Activated T-cell treated with anti-CD3 and anti-CD28 coated beads, Interleukin-2, amount 50 U/mL, for 24 hours (primary cell): ENCODE results near the gene ST6GALNAC1.

Experiments used
- DNase-seq: peaks from one replicate; pipeline ENCODE4 v3.0.0-alpha.2; 2020
- H3K27ac Mint-ChIP-seq: 2 replicates; pipeline ENCODE4 v1.8.0; 2020; ENCODE audit warnings: mild to moderate bottlenecking, mixed read lengths
- H3K27me3 Mint-ChIP-seq: 2 replicates; pipeline ENCODE4 v1.8.0; 2020; ENCODE audit warnings: mixed read lengths
- H3K36me3 Mint-ChIP-seq: 2 replicates; pipeline ENCODE4 v1.8.0; 2020; ENCODE audit warnings: low read depth, mixed read lengths
- H3K4me1 Mint-ChIP-seq: 2 replicates; pipeline ENCODE4 v1.8.0; 2020; ENCODE audit warnings: low read depth, mixed read lengths
- H3K4me3 Mint-ChIP-seq: 2 replicates; pipeline ENCODE4 v1.8.0; 2020; ENCODE audit warnings: mild to moderate bottlenecking, moderate library complexity, mixed read lengths
- H3K9me3 Mint-ChIP-seq: 2 replicates; pipeline ENCODE4 v1.8.0; 2020; ENCODE audit warnings: mixed read lengths

Gene ST6GALNAC1

DNA sequence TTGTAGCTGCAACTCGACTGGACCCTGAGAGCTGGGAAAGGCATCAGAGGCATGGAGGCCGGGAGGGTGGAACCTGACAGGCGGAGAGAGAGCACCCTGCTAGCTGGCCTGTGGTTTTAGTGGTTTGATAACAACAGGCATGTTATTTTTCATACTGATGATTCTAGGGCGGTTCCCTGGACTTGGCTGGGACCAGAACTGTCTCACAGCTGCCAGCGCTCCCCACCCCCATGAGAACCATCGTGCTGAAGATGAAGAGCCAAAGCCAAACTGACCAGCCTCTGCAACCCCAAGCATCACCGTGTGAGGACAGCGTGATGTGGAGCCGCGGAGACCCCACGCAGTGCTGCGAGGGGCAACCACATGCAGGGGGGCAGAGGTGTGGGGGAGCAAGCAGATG is 38.7 kb upstream of the ST6GALNAC1 start:
- H3K9me3 Mint-ChIP-seq: no peaks in the 10 kb centered on the region
- H3K27me3 Mint-ChIP-seq: no peaks in the 10 kb centered on the region
- H3K4me3 Mint-ChIP-seq: no peak overlapping the region
- no peak overlapping the region for H3K27ac Mint-ChIP-seq
- peaks cover 10% of the 10 kb centered on the region for H3K4me1 Mint-ChIP-seq
- no peaks in the 10 kb centered on the region for H3K36me3 Mint-ChIP-seq
- DNase-seq: no peak

DNA sequence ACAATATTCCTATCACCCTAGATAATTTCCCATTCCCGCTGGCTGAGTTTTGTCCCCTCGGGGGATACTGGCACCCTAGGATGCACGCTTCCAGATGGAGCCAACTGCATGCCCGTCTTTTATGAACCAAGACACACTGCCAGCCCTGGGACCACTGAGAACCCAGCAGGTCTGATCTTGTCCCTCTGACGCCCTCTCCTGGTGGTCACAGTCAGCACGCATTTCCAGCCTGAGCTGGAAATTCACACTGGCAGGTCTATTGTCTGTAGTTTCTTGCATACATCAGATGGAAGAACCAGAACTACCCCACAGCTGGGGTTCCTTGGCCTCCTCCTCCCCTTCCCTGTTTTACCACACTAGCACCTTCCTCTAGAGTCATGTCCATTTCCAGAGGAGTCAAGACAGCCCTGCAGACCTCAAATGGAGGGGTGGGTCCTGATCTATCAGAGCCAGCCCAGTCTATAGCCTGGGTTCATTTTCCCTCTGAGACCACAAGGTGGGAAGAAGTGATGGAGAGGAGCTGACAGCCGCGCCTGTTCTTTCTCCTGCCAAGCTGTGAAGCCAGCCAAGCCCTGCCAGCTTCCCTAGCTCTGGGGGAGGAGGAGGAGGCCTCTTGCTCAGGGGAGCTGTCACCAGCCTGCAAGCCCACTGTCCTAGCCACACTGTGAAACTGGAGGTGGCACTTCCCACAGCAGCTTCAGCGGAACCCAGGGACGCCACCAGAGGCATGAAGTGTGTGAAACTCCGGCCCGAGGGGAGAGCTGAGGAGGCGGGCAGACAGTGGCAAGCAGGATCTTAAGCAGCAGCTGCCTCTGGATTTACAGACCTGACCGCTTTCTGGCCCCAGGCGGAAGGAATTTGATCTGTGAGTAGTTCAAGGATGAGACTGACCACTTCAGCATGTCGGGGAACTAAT is 37.9 kb upstream of the ST6GALNAC1 start:
- Mint-ChIP-seq H3K36me3 (no peaks in the 10 kb centered on the region), H3K9me3 (no peaks in the 10 kb centered on the region), H3K4me1 (peaks cover 10% of the 10 kb centered on the region), H3K27me3 (no peaks in the 10 kb centered on the region), H3K4me3 (no peak overlapping the region), H3K27ac (no peak overlapping the region)
- peak; percentile 69 for DNase-seq

DNA sequence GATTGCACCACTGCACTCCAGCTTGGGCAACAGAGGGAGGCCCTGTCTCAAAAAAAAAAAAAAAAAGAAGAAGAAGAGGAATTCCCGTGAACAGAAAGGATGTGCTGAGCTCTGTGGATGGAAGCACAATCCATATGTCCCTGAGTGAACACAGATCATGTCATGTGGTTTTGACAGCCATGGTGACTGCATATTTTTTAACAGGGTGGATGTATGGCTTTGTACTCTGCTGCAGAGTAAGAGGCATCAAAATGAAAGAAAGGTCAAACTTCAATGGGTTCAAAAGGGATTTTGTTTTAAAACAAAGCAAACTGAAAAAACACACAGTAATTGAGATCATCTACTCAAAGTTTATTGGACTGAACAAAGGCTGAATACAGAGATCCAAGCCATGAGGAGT is 35.7 kb upstream of the ST6GALNAC1 start:
- Mint-ChIP-seq H3K27me3 (no peaks in the 10 kb centered on the region), H3K9me3 (no peaks in the 10 kb centered on the region), H3K4me3 (no peak overlapping the region), H3K36me3 (no peaks in the 10 kb centered on the region), H3K4me1 (peaks cover 10% of the 10 kb centered on the region), H3K27ac (no peak overlapping the region)
- no peak for DNase-seq

DNA sequence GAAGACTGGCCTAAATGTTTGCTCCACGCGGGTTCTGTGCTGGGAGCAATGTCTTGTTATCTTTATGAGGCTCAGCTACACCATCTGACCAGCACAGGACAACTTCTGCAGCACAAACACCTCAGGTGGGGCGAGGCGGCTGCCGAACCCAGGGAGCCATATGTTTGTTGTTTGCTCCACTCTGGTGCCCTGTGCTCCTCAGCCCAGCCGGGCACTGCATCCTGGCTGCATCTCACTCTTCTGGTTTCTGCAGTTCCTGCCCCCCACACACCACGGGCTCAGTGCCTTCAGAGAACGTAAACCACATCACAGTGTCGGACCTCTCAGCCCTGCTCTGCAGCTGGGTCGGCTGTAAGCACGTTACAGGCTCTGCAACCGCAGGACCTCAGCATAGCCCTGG is 34.8 kb upstream of the ST6GALNAC1 start:
- no peaks in the 10 kb centered on the region for H3K36me3 Mint-ChIP-seq
- no peaks in the 10 kb centered on the region for H3K9me3 Mint-ChIP-seq
- no peaks in the 10 kb centered on the region for H3K27me3 Mint-ChIP-seq
- peak; percentile 43 for DNase-seq
- H3K4me1 Mint-ChIP-seq: peaks cover 12% of the 10 kb centered on the region
- H3K4me3 Mint-ChIP-seq: no peak overlapping the region
- no peak overlapping the region for H3K27ac Mint-ChIP-seq

DNA sequence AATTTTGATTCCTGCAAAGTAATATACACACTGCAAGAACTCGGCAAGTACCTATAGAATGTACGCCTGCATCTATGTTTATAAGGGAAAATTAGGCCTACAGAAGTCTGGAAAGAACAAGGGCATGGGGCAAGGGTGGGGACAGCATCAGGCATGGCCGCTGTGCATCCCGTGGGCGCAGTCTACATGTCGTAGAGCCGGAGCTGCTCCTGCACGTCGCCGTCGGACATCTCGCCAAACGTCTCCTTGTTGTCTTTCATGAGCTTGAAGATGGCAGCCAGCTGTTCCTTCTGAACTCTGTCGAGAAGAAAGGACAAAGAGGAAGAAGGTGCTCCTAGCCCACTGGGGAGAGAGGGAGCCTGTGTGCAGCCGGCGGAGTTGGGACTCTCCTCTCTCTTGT is 33.8 kb upstream of the ST6GALNAC1 start:
- no peak overlapping the region for H3K4me3 Mint-ChIP-seq
- DNase-seq: no peak
- no peak overlapping the region for H3K27ac Mint-ChIP-seq
- no peaks in the 10 kb centered on the region for H3K9me3 Mint-ChIP-seq
- H3K36me3 Mint-ChIP-seq: no peaks in the 10 kb centered on the region
- H3K4me1 Mint-ChIP-seq: peaks cover 21% of the 10 kb centered on the region
- H3K27me3 Mint-ChIP-seq: no peaks in the 10 kb centered on the region

DNA sequence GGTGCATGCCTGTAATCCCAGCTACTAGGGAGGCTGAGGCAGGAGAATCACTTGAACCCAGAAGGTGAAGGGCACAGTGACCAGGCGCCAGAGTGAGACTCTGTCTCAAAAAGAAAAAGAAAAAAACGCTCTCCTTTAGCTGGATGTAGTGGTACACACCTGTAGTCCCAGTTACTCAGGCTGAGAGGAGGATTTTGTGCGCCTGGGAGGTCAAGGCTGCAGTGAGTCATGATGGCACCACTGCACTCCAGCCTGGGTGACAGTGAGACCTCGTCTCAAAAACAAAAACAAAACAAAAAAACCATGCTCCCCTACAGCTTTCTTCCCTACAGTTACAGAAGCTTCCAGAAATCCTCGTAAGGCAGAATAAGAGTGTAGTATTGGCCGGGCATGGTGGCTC is 33.1 kb upstream of the ST6GALNAC1 start:
- Mint-ChIP-seq H3K4me3 (no peak overlapping the region), H3K9me3 (no peaks in the 10 kb centered on the region), H3K36me3 (peaks cover 3% of the 10 kb centered on the region), H3K27me3 (no peaks in the 10 kb centered on the region), H3K4me1 (peaks cover 22% of the 10 kb centered on the region), H3K27ac (no peak overlapping the region)
- no peak for DNase-seq

DNA sequence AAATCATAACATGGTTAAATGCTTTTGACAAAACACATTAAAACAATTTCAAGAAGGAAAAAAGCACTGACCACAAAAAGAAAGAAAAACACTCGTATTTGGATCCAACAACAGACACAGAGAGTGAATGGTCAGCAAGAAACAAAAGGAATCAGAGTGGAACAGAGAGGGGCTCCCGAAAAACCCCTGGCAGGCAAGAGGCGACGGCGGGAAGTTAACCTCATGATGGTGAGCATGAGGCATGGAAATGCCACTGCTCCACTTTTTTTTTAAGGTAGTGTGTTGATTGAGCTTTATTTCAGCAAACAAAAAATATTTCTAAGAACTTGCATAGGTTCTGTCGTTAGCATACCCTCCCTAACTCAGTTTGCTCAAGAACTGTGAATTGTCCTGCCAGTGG is 32.1 kb upstream of the ST6GALNAC1 start:
- H3K4me3 Mint-ChIP-seq: no peak overlapping the region

DNA sequence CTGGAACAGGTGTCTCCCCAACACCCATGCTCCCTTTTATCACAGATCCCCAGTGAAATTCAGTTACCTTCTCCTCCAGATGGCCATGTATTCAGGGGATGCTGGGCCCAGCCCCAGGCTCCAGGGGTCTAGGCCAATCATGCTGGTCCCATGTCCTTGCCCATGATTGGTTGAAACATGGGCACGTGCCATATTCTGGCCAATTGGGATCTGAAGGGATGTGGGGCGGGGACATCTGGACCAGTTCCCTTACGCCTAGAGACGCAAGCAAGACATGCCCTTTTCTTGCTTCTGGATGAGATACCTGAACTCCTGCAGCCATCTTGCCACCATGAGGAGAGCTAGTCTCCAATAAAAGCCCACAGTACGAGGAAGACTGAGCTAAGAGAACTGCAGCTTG is 31.0 kb upstream of the ST6GALNAC1 start:
- H3K4me3 Mint-ChIP-seq: no peak overlapping the region

More for the DNA sequence above, 32.1 kb upstream of the ST6GALNAC1 start:
- no peak overlapping the region for H3K27ac Mint-ChIP-seq
- no peaks in the 10 kb centered on the region for H3K27me3 Mint-ChIP-seq
- H3K4me1 Mint-ChIP-seq: peaks cover 26% of the 10 kb centered on the region
- DNase-seq: no peak
- H3K36me3 Mint-ChIP-seq: peaks cover 3% of the 10 kb centered on the region
- H3K9me3 Mint-ChIP-seq: no peaks in the 10 kb centered on the region

DNA sequence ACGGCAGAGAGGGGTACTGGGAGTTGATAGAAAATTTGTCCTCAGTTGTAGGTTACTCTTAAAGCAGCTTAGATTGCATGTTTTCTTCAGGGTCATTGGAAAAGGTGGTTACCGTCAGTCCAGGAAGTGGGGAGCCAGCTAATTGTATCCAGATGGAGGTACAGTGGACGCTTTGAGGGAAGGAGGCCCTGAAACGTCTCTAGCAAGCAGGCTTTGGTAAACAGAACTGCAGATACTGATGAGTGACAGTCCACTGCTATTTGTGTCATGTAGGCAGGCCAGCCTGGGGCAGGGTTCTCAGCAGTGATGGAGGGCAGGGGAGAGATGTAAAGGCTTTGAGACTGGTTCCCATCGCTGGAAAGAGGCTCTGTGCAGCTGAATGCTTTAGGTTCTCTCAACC is 30.2 kb upstream of the ST6GALNAC1 start:
- DNase-seq: no peak
- no peak overlapping the region for H3K27ac Mint-ChIP-seq
- peaks cover 36% of the 10 kb centered on the region for H3K4me1 Mint-ChIP-seq
- peaks cover 3% of the 10 kb centered on the region for H3K36me3 Mint-ChIP-seq
- H3K27me3 Mint-ChIP-seq: no peaks in the 10 kb centered on the region
- H3K9me3 Mint-ChIP-seq: no peaks in the 10 kb centered on the region
- no peak overlapping the region for H3K4me3 Mint-ChIP-seq

More for the DNA sequence above, 31.0 kb upstream of the ST6GALNAC1 start:
- no peak for DNase-seq
- peaks cover 36% of the 10 kb centered on the region for H3K4me1 Mint-ChIP-seq
- no peak overlapping the region for H3K27ac Mint-ChIP-seq
- H3K36me3 Mint-ChIP-seq: peaks cover 3% of the 10 kb centered on the region
- no peaks in the 10 kb centered on the region for H3K9me3 Mint-ChIP-seq
- no peaks in the 10 kb centered on the region for H3K27me3 Mint-ChIP-seq

DNA sequence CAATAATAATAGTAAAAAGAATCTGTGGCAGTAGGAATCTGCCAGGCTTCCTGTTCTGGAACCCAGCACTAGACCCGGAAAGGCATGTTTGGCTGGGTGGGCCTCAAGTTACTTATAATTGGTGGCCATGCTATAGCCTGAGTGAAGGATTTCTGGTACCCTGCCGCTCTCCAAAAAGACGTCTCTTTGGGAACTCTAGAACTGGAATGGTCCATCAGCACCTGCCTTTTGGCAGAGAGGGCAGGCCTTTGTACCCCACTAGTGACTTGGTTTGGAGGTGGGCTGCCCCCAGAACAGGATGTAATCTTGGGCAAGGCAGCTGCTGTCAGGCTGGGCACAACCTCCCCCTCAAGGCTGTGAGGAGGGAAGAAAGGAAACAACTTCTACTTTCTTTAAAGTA is 29.3 kb upstream of the ST6GALNAC1 start:
- peak overlapping the region; percentile 86 for H3K4me3 Mint-ChIP-seq
- DNase-seq: no peak
- H3K27me3 Mint-ChIP-seq: no peaks in the 10 kb centered on the region
- no peaks in the 10 kb centered on the region for H3K9me3 Mint-ChIP-seq
- H3K27ac Mint-ChIP-seq: peak overlapping the region; percentile 95
- H3K36me3 Mint-ChIP-seq: peaks cover 3% of the 10 kb centered on the region
- H3K4me1 Mint-ChIP-seq: peaks cover 36% of the 10 kb centered on the region

DNA sequence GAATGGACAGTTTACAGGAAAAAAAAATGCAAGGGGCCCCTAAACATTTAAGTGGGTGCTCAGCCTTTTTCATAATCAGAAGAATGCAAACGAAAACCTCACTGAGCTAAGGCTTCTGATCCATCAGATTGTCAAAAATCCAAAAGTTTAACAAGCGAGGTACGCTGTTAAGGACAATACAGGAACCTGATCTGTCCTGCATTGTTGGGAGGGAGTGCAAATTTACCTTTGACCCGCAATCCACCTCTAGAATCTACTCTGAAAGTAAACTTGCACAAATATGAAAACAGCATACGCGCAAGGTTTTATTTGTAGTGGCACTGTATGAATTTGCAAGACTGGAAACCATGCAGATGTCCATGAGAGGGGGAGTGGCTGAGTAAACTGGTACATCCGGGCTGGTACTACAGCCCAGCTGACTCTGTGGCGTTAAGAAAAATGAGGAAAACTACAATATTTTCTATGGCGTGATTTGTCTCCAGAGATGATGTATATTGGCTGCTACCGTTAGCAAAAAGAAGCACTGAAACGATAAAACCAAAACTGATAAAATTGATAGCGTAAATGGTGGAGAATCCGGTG is 28.8 kb upstream of the ST6GALNAC1 start:
- H3K36me3 Mint-ChIP-seq: peaks cover 3% of the 10 kb centered on the region
- no peaks in the 10 kb centered on the region for H3K27me3 Mint-ChIP-seq
- peak overlapping the region; percentile 86 for H3K4me3 Mint-ChIP-seq
- no peak for DNase-seq
- peaks cover 36% of the 10 kb centered on the region for H3K4me1 Mint-ChIP-seq
- H3K27ac Mint-ChIP-seq: peak overlapping the region; percentile 95
- no peaks in the 10 kb centered on the region for H3K9me3 Mint-ChIP-seq

DNA sequence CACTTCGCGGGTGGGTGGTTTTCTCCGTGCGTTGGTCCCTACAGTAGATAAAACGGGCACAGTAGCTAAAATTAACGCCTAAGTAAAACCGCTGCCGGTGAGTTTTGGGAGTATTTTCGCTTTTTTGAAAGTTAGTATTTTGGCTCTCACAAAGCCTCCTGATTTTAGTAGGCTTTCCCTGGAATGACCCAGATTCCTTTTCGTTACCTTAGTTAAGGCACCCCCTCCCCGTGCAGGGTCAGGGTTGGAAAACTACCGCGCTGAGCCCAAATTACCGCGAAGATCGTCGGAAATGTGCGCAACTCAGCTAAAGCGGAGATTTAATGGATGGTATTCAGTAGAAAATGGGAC is 28.3 kb upstream of the ST6GALNAC1 start:
- H3K4me3 Mint-ChIP-seq: peak overlapping the region; percentile 86
- peaks cover 3% of the 10 kb centered on the region for H3K36me3 Mint-ChIP-seq
- H3K9me3 Mint-ChIP-seq: no peaks in the 10 kb centered on the region
- peaks cover 36% of the 10 kb centered on the region for H3K4me1 Mint-ChIP-seq
- H3K27ac Mint-ChIP-seq: peak overlapping the region; percentile 95
- H3K27me3 Mint-ChIP-seq: no peaks in the 10 kb centered on the region
- DNase-seq: no peak

DNA sequence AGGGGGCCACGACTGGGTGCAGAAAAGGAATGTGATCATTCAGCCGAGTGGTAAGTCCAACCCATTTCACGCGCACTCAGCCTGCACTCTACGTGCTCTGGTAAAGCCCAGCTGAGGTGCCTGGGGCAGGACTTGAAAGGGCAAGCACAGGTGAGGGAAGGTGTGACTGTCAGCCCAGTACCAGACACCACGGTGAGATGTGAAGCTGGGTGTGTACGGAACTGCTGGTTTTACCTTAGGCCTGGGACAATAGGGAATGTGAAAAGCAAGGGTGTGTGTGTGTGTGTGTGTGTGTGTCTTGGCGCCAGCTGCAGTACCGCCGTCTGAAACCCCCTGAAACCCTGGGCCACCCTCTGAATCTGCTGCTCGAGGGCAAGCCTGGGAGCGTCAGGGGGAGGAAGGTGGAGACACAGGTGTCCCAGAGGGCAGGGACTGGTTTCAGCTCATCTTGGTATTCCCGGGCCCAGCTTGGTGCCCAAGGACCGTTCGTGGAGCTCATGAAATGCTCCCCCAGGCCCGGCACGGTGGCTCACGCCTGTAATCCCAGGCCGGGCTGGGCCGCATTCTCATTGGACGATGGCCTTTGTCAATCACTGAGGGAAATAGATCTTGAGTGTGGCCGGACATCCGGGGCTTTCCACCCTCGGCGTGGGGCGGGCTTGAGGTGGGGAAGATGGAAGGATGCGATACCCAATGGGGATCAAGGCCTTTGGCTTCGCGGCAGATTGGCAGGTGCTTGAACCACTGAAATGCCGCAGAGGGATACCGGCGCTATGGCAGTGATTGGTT is 27.8 kb upstream of the ST6GALNAC1 start:
- peaks cover 3% of the 10 kb centered on the region for H3K36me3 Mint-ChIP-seq
- H3K4me1 Mint-ChIP-seq: peaks cover 36% of the 10 kb centered on the region
- H3K9me3 Mint-ChIP-seq: no peaks in the 10 kb centered on the region
- H3K4me3 Mint-ChIP-seq: peak overlapping the region; percentile 86
- DNase-seq: peak; percentile 99
- H3K27ac Mint-ChIP-seq: peak overlapping the region; percentile 95
- no peaks in the 10 kb centered on the region for H3K27me3 Mint-ChIP-seq

DNA sequence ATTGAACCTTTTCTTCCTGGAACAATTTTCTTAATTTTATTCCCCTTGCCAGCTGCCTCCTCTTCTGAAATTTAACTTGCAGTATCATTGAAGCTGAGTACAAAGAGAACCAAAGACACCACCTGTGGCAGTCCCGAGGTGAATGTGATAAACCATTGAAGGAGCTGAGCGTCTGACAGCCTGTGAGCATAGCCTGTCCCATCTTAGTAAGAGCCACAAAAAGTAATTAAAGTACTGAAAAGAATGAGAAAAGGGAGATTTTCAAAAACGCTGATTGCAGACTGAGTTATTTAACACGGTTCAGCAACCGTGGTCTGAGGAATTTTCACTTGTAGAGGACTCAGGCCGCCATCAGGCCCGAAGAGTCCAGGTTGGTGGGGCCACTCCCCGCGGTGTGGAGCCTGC is 27.2 kb upstream of the ST6GALNAC1 start:
- DNase-seq: no peak
- peaks cover 36% of the 10 kb centered on the region for H3K4me1 Mint-ChIP-seq
- peak overlapping the region; percentile 86 for H3K4me3 Mint-ChIP-seq
- H3K27me3 Mint-ChIP-seq: no peaks in the 10 kb centered on the region
- H3K27ac Mint-ChIP-seq: peak overlapping the region; percentile 95
- H3K36me3 Mint-ChIP-seq: peaks cover 3% of the 10 kb centered on the region
- no peaks in the 10 kb centered on the region for H3K9me3 Mint-ChIP-seq
